NCI-H1092 treated with DMSO at 0.1 percent for 48 hours (cell line): ENCODE measurements around the gene TECRL.

ENCODE experiments used
- DNase-seq: peaks from one replicate; lab custom pipeline; 2025; lab: John Stamatoyannopoulos, UW

Gene TECRL

GRCh38 chr4:64409300-64409699, at the start of gene TECRL:
Gene TECRL, minus strand, starts transcription at chr4:64409450. Its CDS starts 99 bp downstream, at chr4:64409351.
- DNase-seq: no peak

GRCh38 chr4:64432674-64433073, 23.4 kb upstream of the TECRL start:
- DNase-seq: no peak

- no peak for DNase-seq
Observed at GRCh38 chr4:64430933-64431332, 21.7 kb upstream of the TECRL start.

GRCh38 chr4:64417974-64418373, 8.7 kb upstream of the TECRL start:
- peak; percentile 76 for DNase-seq

GRCh38 chr4:64407000-64407399, 2.2 kb downstream of the TECRL start:
- DNase-seq: no peak

- no peak for DNase-seq
Observed at GRCh38 chr4:64405761-64406160, 3.5 kb downstream of the TECRL start.

GRCh38 chr4:64402684-64403083, 6.6 kb downstream of the TECRL start:
- DNase-seq: no peak

- no peak for DNase-seq
Observed at GRCh38 chr4:64399313-64400109, 9.7 kb downstream of the TECRL start.

- DNase-seq: no peak
Observed at GRCh38 chr4:64394469-64394868, 14.8 kb downstream of the TECRL start.

GRCh38 chr4:64388252-64388651, 21.0 kb downstream of the TECRL start:
- DNase-seq: no peak

GRCh38 chr4:64385220-64385619, 24.0 kb downstream of the TECRL start:
- DNase-seq: no peak

GRCh38 chr4:64384237-64385203, 24.7 kb downstream of the TECRL start:
- DNase-seq: no peak

GRCh38 chr4:64368741-64369140, 40.5 kb downstream of the TECRL start:
- DNase-seq: no peak

GRCh38 chr4:64361399-64361740, 47.9 kb downstream of the TECRL start:
- no peak for DNase-seq

- no peak for DNase-seq
Observed at GRCh38 chr4:64360664-64361398, 48.4 kb downstream of the TECRL start.

- no peak for DNase-seq
Observed at GRCh38 chr4:64359489-64359888, 49.8 kb downstream of the TECRL start.

GRCh38 chr4:64353904-64354303, 55.3 kb downstream of the TECRL start:
- no peak for DNase-seq

GRCh38 chr4:64341711-64342110, 67.5 kb downstream of the TECRL start:
- peak; percentile 16 for DNase-seq

- no peak for DNase-seq
Observed at GRCh38 chr4:64340218-64341110, 68.8 kb downstream of the TECRL start.

GRCh38 chr4:64334964-64335363, 74.3 kb downstream of the TECRL start:
- DNase-seq: no peak

GRCh38 chr4:64330143-64330542, 79.1 kb downstream of the TECRL start:
- DNase-seq: no peak
